Kidney (tissue), 14 donors: ENCODE data around the gene ZIC2. TPM values are rescaled to one million over a fixed set of nuclear protein-coding genes. Genes with fewer than 3 reads are reported as not detected.
A peak's percentile ranks its signal among the peaks of the same experiment; 100 is the strongest.
"Not testable (repeated sequence)": the region's sequence is repeated elsewhere in the genome, so short reads cannot be mapped to it uniquely, and the experiment has no call there.

Experiments
- DNase-seq, 5 donors: peaks; one replicate each; pipeline ENCODE4 v3.0.0-alpha.2; 2013 to 2020
- FAIRE-seq: peaks from 2 replicates; lab custom pipeline; 2012; peaks lifted over from hg19 to GRCh38; lab: Jason Lieb, UNC
- H3K27ac ChIP-seq, 2 donors: one replicate each; pipeline ENCODE4 v1.7.0; 2013; ENCODE audit warnings: low read depth in 2 of 2, low read length in 2 of 2, inconsistent platforms in 1 of 2
- H3K27me3 ChIP-seq: one replicate; pipeline ENCODE4 v1.7.1; 2013; ENCODE audit warnings: low read length, inconsistent platforms; ENCODE audit not compliant: control insufficient read depth, insufficient read depth
- H3K36me3 ChIP-seq, 3 donors: one replicate each; pipeline versions ENCODE4 v1.7.0 to v1.7.1; 2013; ENCODE audit warnings: low read length in 3 of 3, control low read depth in 1 of 3, inconsistent platforms in 1 of 3; ENCODE audit not compliant: insufficient read depth in 3 of 3, control insufficient read depth in 2 of 3
- H3K4me1 ChIP-seq, 3 donors: one replicate each; pipeline versions ENCODE4 v1.7.0 to v1.7.1; 2013; ENCODE audit warnings: low read length in 3 of 3, inconsistent platforms in 1 of 3, low read depth in 1 of 3; ENCODE audit not compliant: control insufficient read depth in 2 of 3, insufficient read depth in 2 of 3
- H3K4me3 ChIP-seq, 3 donors: one replicate each; pipeline versions ENCODE4 v1.7.0 to v1.8.1; 2013; ENCODE audit warnings: low read length in 3 of 3, control low read depth in 1 of 3, inconsistent platforms in 1 of 3
- H3K9ac ChIP-seq, 3 donors: one replicate each; pipeline versions ENCODE4 v1.7.0 to v1.7.1; 2013; ENCODE audit warnings: low read length in 3 of 3, control low read depth in 1 of 3, inconsistent platforms in 1 of 3
- H3K9me3 ChIP-seq, 3 donors: one replicate each; pipeline versions ENCODE4 v1.7.0 to v1.7.1; 2013; ENCODE audit warnings: low read length in 3 of 3, control low read depth in 1 of 3, inconsistent platforms in 1 of 3; ENCODE audit not compliant: control insufficient read depth in 2 of 3, insufficient read depth in 1 of 3
- CTCF ChIP-seq: IDR thresholded peaks from 3 replicates; pipeline ENCODE4 v1.5.1; 2012; ENCODE audit warnings: mild to moderate bottlenecking, moderate library complexity, borderline replicate concordance; ENCODE audit not compliant: insufficient read depth; ENCODE audit errors: extremely low read depth
- intact Hi-C: fragments of 100-400 bp; cut with DNase I; formaldehyde crosslinking; loops from one replicate; pipeline ENCODE4 v1.11.1; 2022
- polyA plus RNA-seq: library from polyadenylated mRNA; stranded (reverse); fragments of 350-450 nt; fragmentation: Illumina TruSeq; extraction: RNeasy Lipid Tissue Mini Kit (QIAGEN cat#74804); gene quantifications from one replicate; pipeline ENCODE4 v1.2.3, GENCODE V29; 2014; ENCODE audit warnings: low read depth, low replicate concordance; ENCODE audit not compliant: insufficient read depth
- total RNA-seq: library from RNA; stranded (reverse); fragmentation: NEBNext Ultra II Directional; extraction: Animal tissue kit (Norgen Biotek cat#: 25700); gene quantifications from one replicate; pipeline ENCODE4 v1.2.1, GENCODE V29; 2021
- donor health status: control.
- donor health status: control.
- donor health status: control.
- donor health status: control.
- donor health status: control.
- donor health status: DM: yes; HTN: yes; CAD: no.
- donor health status: Normal renal cell carcinoma (clear cell type).

The ZIC2 gene
- total and polyA plus RNA-seq, 2 donors from 2014 or later, result 0.13 to 1.4 TPM

GRCh38 chr13:99949679-99950413, 31.7 kb upstream of the ZIC2 start:
- no peak for FAIRE-seq
- H3K27ac ChIP-seq, result no peak overlapping the region
- H3K27me3 ChIP-seq, result peaks cover 6% of the 10 kb centered on the region

GRCh38 chr13:99951666-99952065, 29.9 kb upstream of the ZIC2 start:
- H3K27me3 ChIP-seq, result peaks cover 23% of the 10 kb centered on the region
- H3K9ac ChIP-seq, H3K36me3 ChIP-seq, H3K9me3 ChIP-seq, DNase-seq, H3K4me1 ChIP-seq, H3K27ac ChIP-seq, FAIRE-seq, H3K4me3 ChIP-seq, intact Hi-C loops: not testable (repeated sequence)

More at GRCh38 chr13:99949679-99950413, 31.7 kb upstream of the ZIC2 start:
- intact Hi-C loops, result no loop called here
- H3K9me3 ChIP-seq, result no peaks in the 10 kb centered on the region
- no peaks in the 10 kb centered on the region for H3K4me1 ChIP-seq
- no peaks in the 10 kb centered on the region for H3K36me3 ChIP-seq
- peak in 4 of 5 donors; percentile 50 to 70 (median 60) for DNase-seq
- no peak for TF ChIP-seq CTCF
- H3K9ac ChIP-seq, result no peak overlapping the region
- no peak overlapping the region for H3K4me3 ChIP-seq

GRCh38 chr13:99953138-99953755, 28.3 kb upstream of the ZIC2 start:
- Histone ChIP-seq H3K9ac (no peak overlapping the region), H3K9me3 (no peaks in the 10 kb centered on the region), H3K27ac (no peak overlapping the region), H3K36me3 (no peaks in the 10 kb centered on the region), H3K27me3 (peaks cover 36% of the 10 kb centered on the region), H3K4me3 (no peak overlapping the region), H3K4me1 (peaks cover 0 to 6% (median 0%) of the 10 kb centered on the region in 3 donors)
- intact Hi-C loops, result no loop called here
- no peak for TF ChIP-seq CTCF
- FAIRE-seq (no peak), DNase-seq (no peak)

GRCh38 chr13:99955107-99955746, 26.4 kb upstream of the ZIC2 start:
- intact Hi-C loops, result no loop called here
- peaks cover 0 to 6% (median 0%) of the 10 kb centered on the region in 3 donors for H3K4me1 ChIP-seq
- H3K27ac ChIP-seq, result no peak overlapping the region
- FAIRE-seq (no peak), DNase-seq (no peak)
- H3K27me3 ChIP-seq, result peaks cover 54% of the 10 kb centered on the region
- no peak for TF ChIP-seq CTCF
- H3K36me3 ChIP-seq, result no peaks in the 10 kb centered on the region
- no peak overlapping the region for H3K9ac ChIP-seq
- H3K4me3 ChIP-seq, result no peak overlapping the region
- no peaks in the 10 kb centered on the region for H3K9me3 ChIP-seq
